LNCaP clone FGC (cell line): ENCODE results near the gene CLMP.

Source experiments
- DNase-seq: peaks from one replicate; pipeline ENCODE4 v3.0.0-alpha.2; 2011; ENCODE audit warnings: low read depth
- H3K4me3 ChIP-seq: 2 replicates; pipeline ENCODE4 v1.5.1; 2011; ENCODE audit warnings: mild to moderate bottlenecking, low read depth, low read length, control low read depth
- CTCF ChIP-seq: IDR thresholded peaks from 2 replicates; pipeline ENCODE4 v1.5.1; 2012; ENCODE audit warnings: mild to moderate bottlenecking; ENCODE audit not compliant: control insufficient read depth, insufficient read depth; ENCODE audit errors: extremely low read depth

Gene CLMP

GRCh38 chr11:123200264-123200663 is 5.2 kb upstream of the CLMP start:
- H3K4me3 ChIP-seq = no peak overlapping the region
- no peak for TF ChIP-seq CTCF
- DNase-seq = no peak

GRCh38 chr11:123197711-123198110 is 2.7 kb upstream of the CLMP start:
- H3K4me3 ChIP-seq = no peak overlapping the region
- no peak for DNase-seq
- no peak for TF ChIP-seq CTCF

GRCh38 chr11:123196060-123196714 is 1.1 kb upstream of the CLMP start:
- no peak overlapping the region for H3K4me3 ChIP-seq
- no peak for TF ChIP-seq CTCF
- DNase-seq = no peak

- no peak for DNase-seq
- no peak for TF ChIP-seq CTCF
- no peak overlapping the region for H3K4me3 ChIP-seq
Observed at GRCh38 chr11:123194337-123195187, 486 bp downstream of the CLMP start.

GRCh38 chr11:123193742-123194141 is 1.3 kb downstream of the CLMP start:
- H3K4me3 ChIP-seq = no peak overlapping the region
- TF ChIP-seq CTCF = no peak
- no peak for DNase-seq

GRCh38 chr11:123191939-123192338 is 3.1 kb downstream of the CLMP start:
- TF ChIP-seq CTCF = no peak
- DNase-seq = no peak
- no peak overlapping the region for H3K4me3 ChIP-seq
